BE2C (cell line): ENCODE measurements around the gene AQR.
"Not testable (repeated sequence)": the region's sequence is repeated elsewhere in the genome, so short reads cannot be mapped to it uniquely, and the experiment has no call there.

Experiments
- DNase-seq: peaks from one replicate; pipeline ENCODE4 v3.0.0-alpha.2; 2020
- H3K27me3 ChIP-seq: fragments of 250-450 bp; sonication (Bioruptor Pico); 2 replicates; pipeline ENCODE4 v1.5.1; 2020; ENCODE audit warnings: mild to moderate bottlenecking
- H3K36me3 ChIP-seq: fragments of 250-450 bp; sonication (Bioruptor Pico); 2 replicates; pipeline ENCODE4 v1.5.1; 2020; ENCODE audit warnings: mild to moderate bottlenecking
- H3K4me1 ChIP-seq: fragments of 250-450 bp; sonication (Bioruptor Pico); 2 replicates; pipeline ENCODE4 v1.5.1; 2020
- H3K4me3 ChIP-seq: 2 replicates; pipeline ENCODE4 v1.5.1; 2011; ENCODE audit warnings: low read depth, low read length
- H3K9me3 ChIP-seq: fragments of 250-450 bp; sonication (Bioruptor Pico); 2 replicates; pipeline ENCODE4 v1.5.1; 2020
- CTCF ChIP-seq: IDR thresholded peaks from 2 replicates; pipeline ENCODE4 v1.5.1; 2012; ENCODE audit warnings: mild to moderate bottlenecking, low read depth, low read length

The AQR gene

GRCh38 chr15:34812369-34812768 is 157.2 kb downstream of the AQR start:
- Histone ChIP-seq H3K4me1 (peaks cover 33% of the 10 kb centered on the region), H3K9me3 (no peaks in the 10 kb centered on the region), H3K4me3 (no peak overlapping the region), H3K27me3 (no peaks in the 10 kb centered on the region), H3K36me3 (no peaks in the 10 kb centered on the region)
- no peak for DNase-seq
- TF ChIP-seq CTCF = no peak

- Histone ChIP-seq H3K4me3 (no peak overlapping the region), H3K9me3 (no peaks in the 10 kb centered on the region), H3K4me1 (peaks cover 37% of the 10 kb centered on the region), H3K27me3 (no peaks in the 10 kb centered on the region), H3K36me3 (no peaks in the 10 kb centered on the region)
- DNase-seq = peak; percentile 37
- TF ChIP-seq CTCF = no peak
Measured at GRCh38 chr15:34810443-34811129, 159.0 kb downstream of the AQR start.

GRCh38 chr15:34809186-34809585 is 160.4 kb downstream of the AQR start:
- H3K36me3 ChIP-seq = no peaks in the 10 kb centered on the region
- peaks cover 38% of the 10 kb centered on the region for H3K4me1 ChIP-seq
- no peak overlapping the region for H3K4me3 ChIP-seq
- no peaks in the 10 kb centered on the region for H3K27me3 ChIP-seq
- H3K9me3 ChIP-seq = no peaks in the 10 kb centered on the region
- no peak for DNase-seq
- TF ChIP-seq CTCF = no peak

GRCh38 chr15:34808016-34808415 is 161.5 kb downstream of the AQR start:
- Histone ChIP-seq H3K4me1 (peaks cover 40% of the 10 kb centered on the region), H3K4me3 (no peak overlapping the region), H3K9me3 (no peaks in the 10 kb centered on the region), H3K27me3 (no peaks in the 10 kb centered on the region), H3K36me3 (no peaks in the 10 kb centered on the region)
- no peak for DNase-seq
- TF ChIP-seq CTCF = no peak

- not testable (repeated sequence) for H3K4me3 ChIP-seq, H3K9me3 ChIP-seq, H3K27me3 ChIP-seq, H3K36me3 ChIP-seq
- DNase-seq = peak; percentile 63
- H3K4me1 ChIP-seq = peaks cover 35% of the 10 kb centered on the region
Measured at GRCh38 chr15:34807241-34807640, 162.3 kb downstream of the AQR start.

- DNase-seq = no peak
- peaks cover 21% of the 10 kb centered on the region for H3K4me1 ChIP-seq
- no peaks in the 10 kb centered on the region for H3K36me3 ChIP-seq
- no peak for TF ChIP-seq CTCF
- no peak overlapping the region for H3K4me3 ChIP-seq
- H3K9me3 ChIP-seq = no peaks in the 10 kb centered on the region
- no peaks in the 10 kb centered on the region for H3K27me3 ChIP-seq
Measured at GRCh38 chr15:34804776-34805175, 164.8 kb downstream of the AQR start.
